ENCODE measurements around the gene TEX44. TPM values are rescaled to one million over a fixed set of nuclear protein-coding genes. Genes with fewer than 3 reads are reported as not detected.

The TEX44 gene
- total RNA-seq, 1 donor from 2014 or later: not detected

GRCh38 chr2:231601356-231602229 lies 8.9 kb downstream of the TEX44 start:
- Histone ChIP-seq H3K36me3 (ENCODE audit: control insufficient read depth, insufficient read depth, low read length) (no peaks in the 10 kb centered on the region), H3K4me3 (ENCODE audit: low read depth, low read length) (no peak overlapping the region), H3K27me3 (ENCODE audit: control insufficient read depth, insufficient read depth, low read length) (no peaks in the 10 kb centered on the region)
- peak; percentile 66 for DNase-seq (ENCODE audit: low read depth)
- TF ChIP-seq, protein P1, sequence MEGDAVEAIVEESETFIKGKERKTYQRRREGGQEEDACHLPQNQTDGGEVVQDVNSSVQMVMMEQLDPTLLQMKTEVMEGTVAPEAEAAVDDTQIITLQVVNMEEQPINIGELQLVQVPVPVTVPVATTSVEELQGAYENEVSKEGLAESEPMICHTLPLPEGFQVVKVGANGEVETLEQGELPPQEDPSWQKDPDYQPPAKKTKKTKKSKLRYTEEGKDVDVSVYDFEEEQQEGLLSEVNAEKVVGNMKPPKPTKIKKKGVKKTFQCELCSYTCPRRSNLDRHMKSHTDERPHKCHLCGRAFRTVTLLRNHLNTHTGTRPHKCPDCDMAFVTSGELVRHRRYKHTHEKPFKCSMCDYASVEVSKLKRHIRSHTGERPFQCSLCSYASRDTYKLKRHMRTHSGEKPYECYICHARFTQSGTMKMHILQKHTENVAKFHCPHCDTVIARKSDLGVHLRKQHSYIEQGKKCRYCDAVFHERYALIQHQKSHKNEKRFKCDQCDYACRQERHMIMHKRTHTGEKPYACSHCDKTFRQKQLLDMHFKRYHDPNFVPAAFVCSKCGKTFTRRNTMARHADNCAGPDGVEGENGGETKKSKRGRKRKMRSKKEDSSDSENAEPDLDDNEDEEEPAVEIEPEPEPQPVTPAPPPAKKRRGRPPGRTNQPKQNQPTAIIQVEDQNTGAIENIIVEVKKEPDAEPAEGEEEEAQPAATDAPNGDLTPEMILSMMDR (IDR thresholded peaks at IDR 0.05; ENCODE audit: insufficient read depth, low read length, severe bottlenecking): peak; percentile 88
- FAIRE-seq: no peak

GRCh38 chr2:231602859-231603467 lies 10.3 kb downstream of the TEX44 start:
- H3K36me3 ChIP-seq (ENCODE audit: control insufficient read depth, insufficient read depth, low read length): no peaks in the 10 kb centered on the region
- no peaks in the 10 kb centered on the region for H3K27me3 ChIP-seq (ENCODE audit: control insufficient read depth, insufficient read depth, low read length)
- H3K4me3 ChIP-seq (ENCODE audit: low read depth, low read length): no peak overlapping the region
- no peak for FAIRE-seq
- DNase-seq (ENCODE audit: low read depth): no peak
- TF ChIP-seq, protein P1 (IDR thresholded peaks at IDR 0.05; ENCODE audit: insufficient read depth, low read length, severe bottlenecking): no peak

- Histone ChIP-seq H3K36me3 (ENCODE audit: control insufficient read depth, insufficient read depth, low read length) (no peaks in the 10 kb centered on the region), H3K27me3 (ENCODE audit: control insufficient read depth, insufficient read depth, low read length) (no peaks in the 10 kb centered on the region), H3K4me3 (ENCODE audit: low read depth, low read length) (peak overlapping the region; percentile 50)
- TF ChIP-seq, protein P1 (IDR thresholded peaks at IDR 0.05; ENCODE audit: insufficient read depth, low read length, severe bottlenecking): no peak
- DNase-seq (ENCODE audit: low read depth) (no peak), FAIRE-seq (no peak)
Observed at GRCh38 chr2:231604101-231604684, 11.5 kb downstream of the TEX44 start.

GRCh38 chr2:231604685-231605606 lies 12.3 kb downstream of the TEX44 start:
- peak; percentile 85 for DNase-seq (ENCODE audit: low read depth)
- no peak for FAIRE-seq
- TF ChIP-seq, protein P1 (IDR thresholded peaks at IDR 0.05; ENCODE audit: insufficient read depth, low read length, severe bottlenecking): no peak
- no peaks in the 10 kb centered on the region for H3K27me3 ChIP-seq (ENCODE audit: control insufficient read depth, insufficient read depth, low read length)
- H3K4me3 ChIP-seq (ENCODE audit: low read depth, low read length): peak overlapping the region; percentile 50
- no peaks in the 10 kb centered on the region for H3K36me3 ChIP-seq (ENCODE audit: control insufficient read depth, insufficient read depth, low read length)

GRCh38 chr2:231605607-231606091 lies 13.0 kb downstream of the TEX44 start:
- no peaks in the 10 kb centered on the region for H3K27me3 ChIP-seq (ENCODE audit: control insufficient read depth, insufficient read depth, low read length)
- TF ChIP-seq, protein P1 (IDR thresholded peaks at IDR 0.05; ENCODE audit: insufficient read depth, low read length, severe bottlenecking): no peak
- H3K36me3 ChIP-seq (ENCODE audit: control insufficient read depth, insufficient read depth, low read length): no peaks in the 10 kb centered on the region
- no peak overlapping the region for H3K4me3 ChIP-seq (ENCODE audit: low read depth, low read length)
- FAIRE-seq (no peak), DNase-seq (ENCODE audit: low read depth) (no peak)
